GM12891 (cell line): Measurements from ENCODE around the gene GAA.

ENCODE experiments used
- DNase-seq: peaks from one replicate; pipeline ENCODE4 v3.0.0; 2011; ENCODE audit warnings: low spot score; ENCODE audit not compliant: insufficient read length
- FAIRE-seq: peaks from 2 replicates; lab custom pipeline; 2011; peaks lifted over from hg19 to GRCh38; lab: Jason Lieb, UNC
- PAX5 ChIP-seq: IDR thresholded peaks from 2 replicates; pipeline ENCODE4 v1.6.1; 2011; ENCODE audit warnings: low read length, moderate library complexity, mild to moderate bottlenecking; ENCODE audit not compliant: insufficient read depth, severe bottlenecking
- POLR2A ChIP-seq: IDR thresholded peaks from 2 replicates; pipeline ENCODE4 v1.6.1; 2011; ENCODE audit warnings: low read depth, low read length, control low read depth
- POLR2AphosphoS5 ChIP-seq: IDR thresholded peaks from 2 replicates; pipeline ENCODE4 v1.6.1; 2011; ENCODE audit warnings: low read depth, low read length, control low read depth
- POU2F2 ChIP-seq: IDR thresholded peaks from 2 replicates; pipeline ENCODE4 v1.6.1; 2011; ENCODE audit warnings: low read depth, mild to moderate bottlenecking, control low read depth, low read length, moderate library complexity
- SPI1 ChIP-seq: IDR thresholded peaks from 2 replicates; pipeline ENCODE4 v1.6.1; 2011; ENCODE audit warnings: low read depth, low read length, control low read depth
- TAF1 ChIP-seq: IDR thresholded peaks from 2 replicates; pipeline ENCODE4 v1.6.1; 2011; ENCODE audit warnings: low read depth, low read length, control low read depth

GAA gene

DNA sequence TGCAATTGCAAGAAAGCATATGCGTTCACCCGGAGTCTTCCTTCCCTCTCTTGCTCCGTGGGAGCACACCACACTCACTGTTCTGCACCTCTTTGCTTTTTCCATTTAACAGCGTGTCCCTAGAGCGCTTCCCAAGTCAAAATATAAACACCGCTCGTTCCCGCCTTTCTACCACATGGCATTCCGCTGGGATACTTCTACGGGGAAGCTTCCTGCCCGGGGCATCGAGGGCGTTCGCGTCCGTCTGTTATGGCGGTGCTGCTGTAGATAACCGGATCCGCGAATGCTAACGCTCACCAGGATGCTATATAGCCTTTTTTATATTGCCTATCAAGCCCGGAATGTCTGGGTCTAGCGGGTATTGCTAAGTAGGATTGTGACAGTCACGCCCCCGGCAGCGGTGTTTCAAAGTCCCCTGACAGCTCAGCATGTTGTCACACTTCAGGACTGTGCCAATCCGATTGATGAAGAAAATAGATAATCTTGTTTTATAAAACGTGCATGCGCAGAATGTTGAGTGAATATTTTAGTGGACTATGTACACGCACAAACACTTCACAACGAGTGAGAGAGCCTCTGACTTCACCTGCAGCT, 33.9 kb upstream of the GAA start:
- FAIRE-seq (no peak), DNase-seq (no peak)
- TF ChIP-seq PAX5, result no peak
- TF ChIP-seq SPI1, result no peak
- no peak for TF ChIP-seq POLR2AphosphoS5

DNA sequence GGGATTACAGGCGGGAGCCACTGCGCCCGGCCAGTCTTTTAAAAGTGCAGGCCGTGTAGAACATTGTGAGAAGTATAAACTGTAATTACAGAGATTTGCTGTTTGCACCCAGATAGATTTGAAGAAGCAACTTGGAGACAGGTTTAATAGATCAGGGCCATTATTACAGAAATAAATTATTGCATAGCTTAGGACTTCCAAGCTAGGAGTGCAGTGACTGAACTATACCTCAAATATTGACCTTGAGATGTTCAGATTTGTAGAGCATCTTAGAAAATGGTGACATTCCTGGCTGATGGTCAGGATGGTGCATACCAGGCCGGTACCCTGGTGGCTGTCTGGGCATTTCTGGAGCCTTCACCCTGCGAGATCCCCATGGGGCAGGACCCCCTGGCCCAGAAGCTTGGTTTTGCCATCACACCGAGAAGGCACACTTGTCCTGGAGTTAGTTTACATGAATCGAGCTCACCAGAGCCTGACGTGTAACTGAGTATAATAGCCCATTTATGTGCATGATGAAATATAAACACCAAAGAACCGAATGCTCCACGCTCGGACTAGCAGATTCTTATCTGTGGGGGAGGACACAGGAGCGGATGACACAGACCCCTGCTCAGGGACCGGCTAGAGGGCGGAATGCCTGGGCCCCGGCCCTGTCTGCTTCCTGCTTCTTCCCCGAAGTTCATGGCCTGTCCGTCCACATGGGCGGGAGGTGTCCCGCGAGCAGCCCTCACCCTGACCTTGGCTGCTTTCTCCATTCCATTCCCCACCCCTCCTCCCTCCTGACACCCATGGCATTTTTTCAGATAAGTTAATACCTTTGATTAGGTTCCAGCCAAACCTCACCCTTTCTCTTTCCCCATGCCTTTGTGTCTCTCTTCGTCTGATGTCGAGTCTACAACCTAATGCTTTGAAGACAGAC, 32.8 kb upstream of the GAA start:
- TF ChIP-seq TAF1 (no peak), POLR2AphosphoS5 (no peak), POU2F2 (no peak), POLR2A (no peak), PAX5 (no peak), SPI1 (no peak)
- FAIRE-seq (no peak), DNase-seq (no peak)

DNA sequence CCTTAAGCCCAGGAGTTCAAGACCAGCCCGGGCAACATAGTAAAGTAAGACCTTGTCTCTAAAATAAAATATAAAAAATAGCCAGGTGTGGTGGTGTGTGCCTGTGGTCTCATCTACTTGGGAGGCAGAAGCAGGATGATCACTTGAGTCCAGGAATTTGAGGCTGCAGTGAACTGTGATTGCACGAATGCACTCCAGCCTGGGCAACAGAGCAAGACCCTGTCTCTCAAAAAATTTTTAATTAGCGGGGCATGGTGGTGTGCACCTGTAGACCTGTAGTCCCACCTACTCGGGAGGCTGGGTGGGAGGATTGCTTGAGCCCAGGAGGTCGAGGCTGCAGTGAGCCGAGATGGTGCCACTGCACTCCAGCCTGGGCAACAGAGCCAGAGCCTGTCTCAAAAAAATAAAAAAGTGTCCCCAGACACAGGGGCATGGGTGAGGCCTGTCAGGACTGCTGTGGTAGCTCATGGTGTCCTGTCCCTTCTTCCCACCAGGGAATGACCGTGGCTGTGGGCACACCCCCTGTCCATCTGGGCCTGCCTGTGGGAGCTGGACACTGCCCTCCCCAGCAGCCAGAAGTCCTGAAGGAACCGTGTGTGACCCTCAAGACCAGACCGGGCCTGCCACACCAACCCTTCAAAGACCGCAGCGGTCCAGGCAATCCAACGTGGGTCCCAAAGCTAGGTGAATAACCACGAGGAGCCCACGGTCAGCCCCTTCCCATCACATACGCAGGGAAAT, 30.8 kb upstream of the GAA start:
- DNase-seq (no peak), FAIRE-seq (no peak)
- TF ChIP-seq SPI1 (no peak), POU2F2 (no peak), POLR2AphosphoS5 (no peak), PAX5 (no peak), POLR2A (no peak), TAF1 (no peak)

DNA sequence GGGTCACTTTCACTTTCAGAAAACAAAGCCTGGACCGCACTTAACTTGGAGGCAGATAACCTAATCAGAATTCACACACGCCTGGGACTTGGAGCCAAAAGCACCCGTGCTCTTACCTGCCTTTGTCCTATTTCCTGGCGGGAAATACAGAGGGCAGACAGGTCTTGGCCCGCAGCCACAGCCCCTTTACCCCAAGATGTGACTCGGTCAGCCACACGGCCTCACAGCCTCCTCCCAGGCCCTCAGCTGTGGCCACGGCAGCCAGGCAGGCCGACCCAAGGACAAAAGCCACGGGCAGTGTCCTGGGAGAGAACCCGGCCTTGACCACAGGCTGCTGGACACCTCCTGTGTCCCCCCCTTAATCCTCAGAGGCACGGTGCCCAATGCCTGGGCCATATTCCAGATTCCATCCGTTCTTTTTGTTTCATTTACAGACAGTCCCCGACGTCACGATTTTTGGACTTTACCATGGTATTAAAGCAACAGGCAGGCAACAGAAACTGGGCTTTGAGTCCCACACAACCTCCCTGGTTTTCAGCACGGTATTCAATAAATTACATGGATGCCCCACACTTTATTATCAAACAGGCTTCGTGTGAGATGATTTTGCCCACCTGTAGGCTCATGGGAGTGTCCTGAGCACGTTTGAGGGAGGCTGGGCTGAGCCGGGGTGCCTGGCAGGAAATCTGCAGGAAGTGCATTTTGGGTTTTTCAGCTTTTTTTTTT, 30.1 kb upstream of the GAA start:
- FAIRE-seq (no peak), DNase-seq (no peak)
- no peak for TF ChIP-seq PAX5
- no peak for TF ChIP-seq SPI1
- TF ChIP-seq POU2F2, result no peak
- no peak for TF ChIP-seq TAF1
- TF ChIP-seq POLR2AphosphoS5, result no peak
- TF ChIP-seq POLR2A, result no peak

DNA sequence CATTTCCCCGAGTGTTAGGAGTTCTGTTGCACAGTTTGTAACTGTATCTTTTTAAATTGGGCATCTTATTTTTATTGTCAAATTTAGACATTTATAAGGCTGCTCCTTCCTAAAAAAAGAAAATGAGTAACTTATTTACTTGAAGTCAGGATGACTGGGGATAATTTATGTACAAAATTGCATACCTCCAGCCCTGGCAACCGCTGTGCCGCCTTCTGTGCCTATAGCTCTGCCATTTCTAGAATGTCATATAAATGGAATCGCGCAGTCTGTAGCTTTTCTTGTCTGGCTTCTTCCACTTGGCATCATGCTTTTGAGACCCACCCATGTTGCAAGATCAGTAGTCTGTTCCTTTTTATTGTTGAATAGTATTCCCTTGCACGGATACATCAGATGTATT, 29.0 kb upstream of the GAA start:
- DNase-seq (no peak), FAIRE-seq (no peak)
- no peak for TF ChIP-seq PAX5
- no peak for TF ChIP-seq POLR2AphosphoS5
- no peak for TF ChIP-seq SPI1
- no peak for TF ChIP-seq POLR2A
- no peak for TF ChIP-seq TAF1
- TF ChIP-seq POU2F2, result no peak

DNA sequence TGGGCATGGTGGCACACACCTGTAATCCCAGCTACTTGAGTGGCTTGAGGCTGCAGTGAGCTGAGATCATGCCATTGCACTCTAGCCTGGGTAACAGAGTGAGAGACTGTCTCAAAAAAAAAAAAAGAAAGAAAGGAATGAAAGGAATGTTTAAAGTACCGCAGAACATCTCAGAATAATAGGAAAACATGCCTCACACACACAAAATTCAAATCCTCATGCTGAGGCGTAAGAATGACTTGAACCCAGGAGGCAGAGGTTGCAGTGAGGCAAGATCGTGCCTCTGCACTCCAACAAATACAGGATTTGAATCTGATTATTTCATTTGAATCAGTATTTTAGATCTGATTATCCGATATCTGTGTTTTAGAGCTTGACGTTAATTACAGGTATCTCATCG, 21.3 kb upstream of the GAA start:
- no peak for TF ChIP-seq POU2F2
- TF ChIP-seq SPI1, result no peak
- no peak for TF ChIP-seq TAF1
- TF ChIP-seq PAX5, result no peak
- no peak for TF ChIP-seq POLR2A
- no peak for TF ChIP-seq POLR2AphosphoS5
- FAIRE-seq, result no peak
- DNase-seq, result no peak

DNA sequence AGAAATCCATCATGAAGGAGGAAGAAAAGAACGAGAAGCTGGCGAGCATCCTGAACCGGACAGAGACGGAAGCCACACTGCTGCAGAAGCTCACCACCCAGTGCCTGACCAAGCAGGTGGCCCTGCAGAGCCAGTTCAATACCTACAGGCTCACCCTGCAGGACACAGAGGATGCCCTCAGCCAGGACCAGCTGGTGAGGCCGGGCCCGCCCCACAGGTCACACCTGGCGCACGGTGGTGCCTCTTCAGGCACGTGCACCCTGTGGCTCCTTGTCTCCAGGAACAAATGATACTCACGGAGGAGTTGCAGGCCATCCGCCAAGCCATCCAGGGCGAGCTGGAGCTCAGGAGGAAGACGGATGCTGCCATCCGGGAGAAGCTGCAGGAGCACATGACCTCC, 19.8 kb upstream of the GAA start:
- no peak for DNase-seq
- TF ChIP-seq TAF1 (no peak), POLR2A (no peak), SPI1 (no peak), POLR2AphosphoS5 (no peak), POU2F2 (no peak), PAX5 (no peak)
- no peak for FAIRE-seq

DNA sequence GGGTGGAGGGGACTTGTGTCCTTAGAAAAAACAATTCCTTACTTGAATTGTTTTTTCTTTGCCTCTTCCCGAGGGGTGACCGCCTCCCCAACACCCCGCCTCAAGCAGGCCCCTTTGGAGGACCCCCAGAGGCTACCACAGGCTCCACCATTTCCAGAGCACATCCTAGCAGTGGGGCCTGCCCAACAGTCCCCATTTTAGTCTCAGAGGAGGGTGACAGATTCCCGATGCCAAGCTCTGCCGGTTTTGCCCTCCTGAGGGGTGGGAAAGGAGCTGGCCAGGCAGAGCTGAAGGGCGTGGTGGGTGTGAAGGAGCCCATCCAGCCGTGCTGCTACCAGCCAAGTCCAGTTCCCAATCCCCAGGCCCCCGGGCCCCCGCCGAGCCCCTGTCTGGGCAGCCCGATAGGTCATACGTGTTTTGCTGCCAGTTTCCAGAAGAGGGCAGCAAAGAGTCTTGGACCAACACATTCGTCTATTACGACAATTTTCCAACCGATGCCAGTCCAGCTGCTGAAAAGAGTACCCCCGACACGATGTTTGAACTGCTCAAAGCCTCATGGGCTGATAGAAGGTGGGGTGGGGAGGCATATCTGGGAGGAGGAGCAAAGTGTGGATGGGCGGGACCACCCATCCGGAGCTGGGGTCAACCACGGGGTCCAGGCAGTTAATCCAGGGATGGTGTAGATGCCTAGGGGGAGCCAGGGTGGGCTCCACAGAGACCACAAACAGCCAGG, 18.8 kb upstream of the GAA start:
- FAIRE-seq (peak; percentile 79), DNase-seq (peak; percentile 74)
- TF ChIP-seq SPI1 (no peak), PAX5 (no peak), POLR2A (no peak), POLR2AphosphoS5 (no peak), TAF1 (no peak), POU2F2 (no peak)
